Heart left ventricle (tissue), 16 donors: ENCODE data around the gene ARHGEF12. TPM values are rescaled to one million over a fixed set of nuclear protein-coding genes. Genes with fewer than 3 reads are reported as not detected.

Source experiments
- ATAC-seq, 4 donors: fragments of 200-7000 bp; cut with Tn5 transposase; one replicate each; pipeline ENCODE4 v1.9.1; 2020 to 2022; ENCODE audit warnings: moderate library complexity in 4 of 4, mild to moderate bottlenecking in 3 of 4, moderate number of reproducible peaks in 1 of 4
- DNase-seq, 5 donors: peaks; one replicate each; pipeline ENCODE4 v3.0.0-alpha.2; 2020
- H3K27ac ChIP-seq, 12 donors: fragments of 200-600 bp; sonication (generic) in 4 of 12; one replicate each; pipeline versions ENCODE4 v1.5.0 to v1.8.0; 2016 to 2022; ENCODE audit warnings: mild to moderate bottlenecking in 2 of 12
- H3K27me3 ChIP-seq, 9 donors: fragments of 200-600 bp; sonication (generic) in 2 of 9; one replicate each; pipeline versions ENCODE4 v1.5.1 to v1.8.0; 2016 to 2022; ENCODE audit warnings: mild to moderate bottlenecking in 3 of 9
- H3K36me3 ChIP-seq, 9 donors: fragments of 200-600 bp; sonication (generic) in 2 of 9; one replicate each; pipeline versions ENCODE4 v1.5.0 to v1.8.0; 2018 to 2022; ENCODE audit warnings: mild to moderate bottlenecking in 2 of 9
- H3K4me1 ChIP-seq, 12 donors: fragments of 200-600 bp; sonication (generic) in 4 of 12; one replicate each; pipeline versions ENCODE4 v1.5.0 to v1.8.0; 2016 to 2022; ENCODE audit warnings: mild to moderate bottlenecking in 3 of 12
- H3K4me3 ChIP-seq, 12 donors: fragments of 200-600 bp; sonication (generic) in 4 of 12; one replicate each; pipeline versions ENCODE4 v1.5.0 to v1.8.0; 2017 to 2022; ENCODE audit warnings: mild to moderate bottlenecking in 9 of 12, moderate library complexity in 4 of 12
- H3K9me3 ChIP-seq, 12 donors: fragments of 200-600 bp; sonication (generic) in 4 of 12; one replicate each; pipeline versions ENCODE4 v1.5.0 to v1.8.0; 2016 to 2022; ENCODE audit warnings: mild to moderate bottlenecking in 1 of 12
- POLR2A ChIP-seq, 2 donors: fragments of 450-650 bp; IDR thresholded peaks; one replicate each; pipeline ENCODE4 v1.6.1; 2017; ENCODE audit warnings: antibody characterized with exemption in 2 of 2, mild to moderate bottlenecking in 2 of 2, moderate library complexity in 2 of 2
- WGBS, 4 donors: extraction: QIAGEN DNeasy Blood & Tissue Kit in 2 of 4; methylation state at CpG; one replicate each; pipeline versions ENCODE4 v1.1.5 to v1.1.7; 2013 to 2018; 5-methylcytosine and 5-hydroxymethylcytosine counted together
- intact Hi-C, 10 donors: fragments of 100-400 bp; cut with DNase I; formaldehyde crosslinking; loops; one replicate each; pipeline versions ENCODE4 v1.11.1 to v1.14.2; 2022
- polyA plus RNA-seq, 2 donors: library from polyadenylated mRNA; stranded (reverse); fragments of 200-250 nt; gene quantifications; one replicate each; pipeline ENCODE4 v1.2.3, GENCODE V29; 2013
- total RNA-seq, 9 donors: library from RNA; depleted of rRNA in 2 of 9; stranded (reverse); fragments of >200 nt in 2 of 9; fragmentation: NEBNext Ultra II Directional in 3 of 9; extraction: Animal tissue kit (Norgen Biotek cat#: 25700) in 3 of 9; gene quantifications; one replicate each; pipeline versions ENCODE4 v1.1.0 to v1.2.4, GENCODE V29; 2016 to 2023
- TF ChIP-seq, protein P1 (sequence below), 12 donors: fragments of 200-600 bp; sonication (generic) in 4 of 12; IDR thresholded peaks; one replicate each; pipeline versions ENCODE4 v1.5.0 to v1.8.0; 2018 to 2022; ENCODE audit warnings: antibody characterized with exemption in 12 of 12, mild to moderate bottlenecking in 5 of 12
- donor health status: ischemic (EF 13 %, LVEDD 7.1; RV severe dilation, severe dysfunction).
- donor health status: healthy with polysubstance abuse.
- donor health status: DM: no; HTN: yes; CAD: no.
- donor health status: DM: no; HTN: no; CAD: no.
- donor health status: ischemic (EF 25% LVEDD 6.9; RV normal size, moderate dysfunction).
- donor health status: ischemic (EF 25% LVEDD 5.7; RV mildly dilated, moderate dysfunction).
- donor health status: healthy.
- donor health status: DM: yes; HTN: yes; CAD: no.
- donor health status: ischemic (EF 35%, LVEDD 5.7; RV mildly dilated, moderate dysfunction).
- donor health status: nonischemic (EF 11% LVEDD 7.7; RV severe dilation, severe dysfunction).
- donor health status: DM: yes; HTN: yes; CAD: no.
- donor health status: PGD.
- donor health status: ischemic (EF 29% LVEDD 5.4; RV normal size, mild dysfunction).
- donor health status: nonischemic (EF 23%, LVEDD 6.1; RV moderate dilation, normal function).

The ARHGEF12 gene
- total and polyA plus RNA-seq, 11 donors: 22.0 to 140 (median 112) TPM

- no peak for TF ChIP-seq POLR2A (IDR thresholded peaks at IDR 0.05)
- TF ChIP-seq, protein P1, sequence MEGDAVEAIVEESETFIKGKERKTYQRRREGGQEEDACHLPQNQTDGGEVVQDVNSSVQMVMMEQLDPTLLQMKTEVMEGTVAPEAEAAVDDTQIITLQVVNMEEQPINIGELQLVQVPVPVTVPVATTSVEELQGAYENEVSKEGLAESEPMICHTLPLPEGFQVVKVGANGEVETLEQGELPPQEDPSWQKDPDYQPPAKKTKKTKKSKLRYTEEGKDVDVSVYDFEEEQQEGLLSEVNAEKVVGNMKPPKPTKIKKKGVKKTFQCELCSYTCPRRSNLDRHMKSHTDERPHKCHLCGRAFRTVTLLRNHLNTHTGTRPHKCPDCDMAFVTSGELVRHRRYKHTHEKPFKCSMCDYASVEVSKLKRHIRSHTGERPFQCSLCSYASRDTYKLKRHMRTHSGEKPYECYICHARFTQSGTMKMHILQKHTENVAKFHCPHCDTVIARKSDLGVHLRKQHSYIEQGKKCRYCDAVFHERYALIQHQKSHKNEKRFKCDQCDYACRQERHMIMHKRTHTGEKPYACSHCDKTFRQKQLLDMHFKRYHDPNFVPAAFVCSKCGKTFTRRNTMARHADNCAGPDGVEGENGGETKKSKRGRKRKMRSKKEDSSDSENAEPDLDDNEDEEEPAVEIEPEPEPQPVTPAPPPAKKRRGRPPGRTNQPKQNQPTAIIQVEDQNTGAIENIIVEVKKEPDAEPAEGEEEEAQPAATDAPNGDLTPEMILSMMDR (IDR thresholded peaks at IDR 0.05): no peak
- peak in 1 of 4 donors; percentile 4 for ATAC-seq
- Histone ChIP-seq H3K27me3 (peaks cover 0 to 14% (median 3%) of the 10 kb centered on the region in 9 donors), H3K27ac (no peak overlapping the region), H3K36me3 (no peaks in the 10 kb centered on the region), H3K9me3 (no peaks in the 10 kb centered on the region), H3K4me1 (peaks cover 0 to 5% (median under 1%) of the 10 kb centered on the region in 12 donors), H3K4me3 (no peak overlapping the region)
- peak in 1 of 5 donors; percentile 16 for DNase-seq
- intact Hi-C loops: no loop called here
- 69 to 77% (median 70%) methylated on average over 16 of the region's 16 CpGs for WGBS, 4 donors
These were observed 196.0 kb downstream of the ARHGEF12 start for GRCh38 chr11:120532082-120532831.

GRCh38 chr11:120532832-120533196 lies 196.6 kb downstream of the ARHGEF12 start:
- no peak for DNase-seq
- Histone ChIP-seq H3K4me1 (peaks cover 0 to 5% (median 0%) of the 10 kb centered on the region in 12 donors), H3K9me3 (no peaks in the 10 kb centered on the region), H3K27me3 (peaks cover 0 to 11% (median 0%) of the 10 kb centered on the region in 9 donors), H3K27ac (no peak overlapping the region), H3K36me3 (no peaks in the 10 kb centered on the region), H3K4me3 (no peak overlapping the region)
- TF ChIP-seq POLR2A (IDR thresholded peaks at IDR 0.05): no peak
- TF ChIP-seq, protein P1 (IDR thresholded peaks at IDR 0.05): no peak
- WGBS, 4 donors: 46 to 60% (median 52%) methylated on average over 5 of the region's 5 CpGs
- intact Hi-C loops: no loop called here
- peak; percentile 35 to 67 (median 54) for ATAC-seq

DNA sequence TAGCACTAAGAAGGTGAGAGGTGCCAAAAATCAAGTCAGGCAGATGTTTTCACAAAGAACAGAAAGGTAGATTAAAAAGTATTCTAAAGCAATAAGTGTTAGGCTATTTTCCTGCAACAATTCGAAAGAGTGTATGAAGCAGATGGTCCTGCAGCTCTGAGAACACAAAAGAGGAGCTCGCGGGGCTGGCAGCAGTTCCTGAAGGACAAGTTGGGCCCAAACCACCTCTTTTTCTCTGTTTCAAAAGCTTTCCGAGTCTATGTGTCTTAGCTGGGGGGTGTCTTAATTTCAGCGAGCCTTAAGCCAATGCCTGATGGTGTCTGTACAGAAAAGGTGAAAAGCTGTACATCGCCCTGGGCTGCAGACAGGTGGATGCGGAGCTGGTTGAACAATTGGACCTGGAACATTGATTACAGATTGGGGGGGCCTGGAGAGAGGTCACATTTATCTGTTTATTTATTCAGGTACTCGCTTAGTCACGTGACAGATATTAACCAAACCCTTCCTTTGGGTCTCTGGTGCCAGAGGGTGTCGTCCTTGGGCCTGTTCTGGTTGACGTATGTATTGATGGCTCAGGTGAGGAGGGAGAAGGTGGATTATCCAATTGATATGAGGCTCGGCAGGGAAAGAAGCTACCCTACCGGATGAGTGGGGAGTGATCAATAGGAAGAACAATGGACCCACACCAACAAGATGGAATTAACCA lies 200.0 kb downstream of the ARHGEF12 start:
- WGBS, 4 donors: 90 to 93% (median 92%) methylated on average over 13 of the region's 13 CpGs
- Histone ChIP-seq H3K4me3 (no peak overlapping the region), H3K9me3 (peaks cover 0 to 1% (median 0%) of the 10 kb centered on the region in 12 donors), H3K36me3 (no peaks in the 10 kb centered on the region), H3K4me1 (peaks cover 0 to 10% (median 0%) of the 10 kb centered on the region in 12 donors), H3K27me3 (no peaks in the 10 kb centered on the region), H3K27ac (no peak overlapping the region)
- no peak for ATAC-seq
- intact Hi-C loops: no loop called here
- no peak for DNase-seq
- no peak for TF ChIP-seq POLR2A (IDR thresholded peaks at IDR 0.05)
- TF ChIP-seq, protein P1 (IDR thresholded peaks at IDR 0.05): no peak

GRCh38 chr11:120536797-120537169 lies 200.6 kb downstream of the ARHGEF12 start:
- no peaks in the 10 kb centered on the region for H3K27me3 ChIP-seq
- no peak overlapping the region for H3K4me3 ChIP-seq
- H3K9me3 ChIP-seq: peaks cover 0 to 7% (median 3%) of the 10 kb centered on the region in 12 donors
- intact Hi-C loops: no loop called here
- H3K4me1 ChIP-seq: peaks cover 0 to 10% (median 0%) of the 10 kb centered on the region in 12 donors
- ATAC-seq (no peak), DNase-seq (no peak)
- TF ChIP-seq, protein P1 (IDR thresholded peaks at IDR 0.05): no peak
- no peak for TF ChIP-seq POLR2A (IDR thresholded peaks at IDR 0.05)
- H3K36me3 ChIP-seq: no peaks in the 10 kb centered on the region
- 87 to 96% (median 91%) methylated on average over 9 to 11 of the region's 11 CpGs for WGBS, 4 donors
- no peak overlapping the region for H3K27ac ChIP-seq
